Heart left ventricle (tissue), 13 donors: Measurements from ENCODE around the gene FOXO1.

Experiments
- POLR2A ChIP-seq, 2 donors: fragments of 450-650 bp; IDR thresholded peaks; one replicate each; pipeline ENCODE4 v1.6.1; 2017; ENCODE audit warnings: antibody characterized with exemption in 2 of 2, mild to moderate bottlenecking in 2 of 2, moderate library complexity in 2 of 2
- TF ChIP-seq, protein P1 (sequence below), 12 donors: fragments of 200-600 bp; sonication (generic) in 4 of 12; IDR thresholded peaks; one replicate each; pipeline versions ENCODE4 v1.5.0 to v1.8.0; 2018 to 2022; ENCODE audit warnings: antibody characterized with exemption in 12 of 12, mild to moderate bottlenecking in 5 of 12
- donor health status: ischemic (EF 13 %, LVEDD 7.1; RV severe dilation, severe dysfunction).
- donor health status: DM: no; HTN: yes; CAD: no.
- donor health status: DM: no; HTN: no; CAD: no.
- donor health status: ischemic (EF 25% LVEDD 6.9; RV normal size, moderate dysfunction).
- donor health status: ischemic (EF 25% LVEDD 5.7; RV mildly dilated, moderate dysfunction).
- donor health status: ischemic (EF 35%, LVEDD 5.7; RV mildly dilated, moderate dysfunction).
- donor health status: nonischemic (EF 11% LVEDD 7.7; RV severe dilation, severe dysfunction).
- donor health status: DM: yes; HTN: yes; CAD: no.
- donor health status: PGD.
- donor health status: ischemic (EF 29% LVEDD 5.4; RV normal size, mild dysfunction).
- donor health status: nonischemic (EF 23%, LVEDD 6.1; RV moderate dilation, normal function).

DNA sequence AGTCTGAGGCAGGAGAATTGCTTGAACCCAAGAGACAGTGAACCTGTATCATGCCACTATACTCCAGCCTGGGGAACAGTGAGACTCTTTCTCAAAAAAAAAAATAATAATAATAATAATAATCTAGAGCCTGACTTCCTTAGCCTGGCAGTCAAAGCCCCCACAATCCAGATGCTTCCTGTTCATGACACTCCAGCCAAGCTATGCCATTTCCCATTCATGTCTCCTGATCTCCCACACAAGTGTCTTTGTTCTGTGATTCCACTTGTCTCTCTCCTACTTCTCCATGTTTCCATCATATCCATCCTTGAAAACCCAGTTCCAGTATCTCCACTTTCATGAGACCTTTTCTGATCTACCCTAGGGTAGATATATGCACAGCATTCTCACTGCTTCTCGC, 150.7 kb downstream of the FOXO1 start:
- no peak for TF ChIP-seq POLR2A (IDR thresholded peaks at IDR 0.05)
- TF ChIP-seq, protein P1, sequence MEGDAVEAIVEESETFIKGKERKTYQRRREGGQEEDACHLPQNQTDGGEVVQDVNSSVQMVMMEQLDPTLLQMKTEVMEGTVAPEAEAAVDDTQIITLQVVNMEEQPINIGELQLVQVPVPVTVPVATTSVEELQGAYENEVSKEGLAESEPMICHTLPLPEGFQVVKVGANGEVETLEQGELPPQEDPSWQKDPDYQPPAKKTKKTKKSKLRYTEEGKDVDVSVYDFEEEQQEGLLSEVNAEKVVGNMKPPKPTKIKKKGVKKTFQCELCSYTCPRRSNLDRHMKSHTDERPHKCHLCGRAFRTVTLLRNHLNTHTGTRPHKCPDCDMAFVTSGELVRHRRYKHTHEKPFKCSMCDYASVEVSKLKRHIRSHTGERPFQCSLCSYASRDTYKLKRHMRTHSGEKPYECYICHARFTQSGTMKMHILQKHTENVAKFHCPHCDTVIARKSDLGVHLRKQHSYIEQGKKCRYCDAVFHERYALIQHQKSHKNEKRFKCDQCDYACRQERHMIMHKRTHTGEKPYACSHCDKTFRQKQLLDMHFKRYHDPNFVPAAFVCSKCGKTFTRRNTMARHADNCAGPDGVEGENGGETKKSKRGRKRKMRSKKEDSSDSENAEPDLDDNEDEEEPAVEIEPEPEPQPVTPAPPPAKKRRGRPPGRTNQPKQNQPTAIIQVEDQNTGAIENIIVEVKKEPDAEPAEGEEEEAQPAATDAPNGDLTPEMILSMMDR (IDR thresholded peaks at IDR 0.05), result no peak
